HG03103 (cell line): ENCODE data around the gene FER1L5.

ENCODE experiments used
- ATAC-seq: cut with Tn5 transposase; IDR thresholded peaks from one replicate; pipeline ENCODE4 v1.9.1; 2021; ENCODE audit warnings: low read depth; ENCODE audit not compliant: unreplicated experiment

Gene FER1L5

DNA sequence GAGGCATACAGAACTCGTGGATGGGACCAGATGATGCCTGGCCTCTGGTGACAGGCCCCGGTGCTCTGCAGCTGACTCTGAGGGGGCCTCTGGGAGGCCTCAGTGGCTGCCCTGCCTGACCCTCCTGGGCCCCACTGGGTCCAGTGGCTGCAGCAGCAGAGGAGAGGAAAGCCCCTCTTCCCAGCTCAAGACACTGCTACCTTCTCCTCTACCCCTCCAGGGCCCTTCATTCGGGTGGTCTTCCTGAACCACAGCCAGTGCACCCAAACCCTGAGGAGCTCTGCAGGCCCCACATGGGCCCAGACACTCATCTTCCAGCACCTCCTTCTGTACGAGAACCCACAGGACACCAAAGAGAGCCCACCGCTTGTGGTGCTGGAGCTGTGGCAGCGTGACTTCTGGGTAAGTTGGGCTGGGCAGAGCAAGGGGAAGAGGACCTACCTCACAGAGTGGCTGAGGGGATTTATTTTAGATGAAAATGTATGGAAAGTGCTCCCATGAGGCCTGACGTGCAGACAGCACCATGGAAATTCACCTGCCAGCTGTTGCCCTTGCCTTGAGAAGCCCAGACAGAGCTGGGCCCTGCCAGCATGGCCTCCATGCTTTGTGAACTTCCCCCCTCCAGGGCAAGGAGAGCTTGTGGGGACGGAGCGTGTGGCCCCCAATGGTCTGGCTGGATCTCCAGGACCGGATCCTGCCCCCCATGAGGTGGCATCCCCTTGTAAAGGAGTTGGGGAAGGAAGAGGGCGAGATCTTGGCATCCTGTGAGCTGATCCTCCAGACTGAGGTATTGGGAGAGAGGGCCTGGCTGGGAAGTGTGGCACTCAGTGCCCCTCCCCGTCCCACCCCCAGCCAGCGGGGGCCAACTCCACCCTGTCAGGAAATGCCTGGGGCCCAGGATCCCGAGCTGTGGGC is 51.0 kb downstream of the FER1L5 start:
- no peak for ATAC-seq

DNA sequence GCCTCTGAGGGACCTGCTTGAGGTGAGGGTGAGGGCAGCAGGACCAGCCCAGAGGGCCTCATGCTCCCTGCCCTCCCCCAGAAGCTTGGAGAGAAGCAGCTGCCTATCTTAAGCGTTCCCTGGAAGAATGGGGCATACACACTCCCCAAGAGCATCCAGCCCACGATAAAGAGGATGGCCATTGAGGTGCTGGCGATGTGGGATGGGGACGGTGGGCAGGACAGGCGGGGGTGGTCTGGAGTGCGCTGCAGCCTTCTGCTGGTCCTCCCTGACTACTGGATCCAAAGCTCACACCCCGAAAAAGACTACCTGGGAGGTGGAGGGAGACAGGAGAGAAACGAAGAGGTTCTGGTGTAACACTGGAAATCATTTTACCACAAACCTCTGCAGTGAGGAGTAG is 51.7 kb downstream of the FER1L5 start:
- no peak for ATAC-seq

DNA sequence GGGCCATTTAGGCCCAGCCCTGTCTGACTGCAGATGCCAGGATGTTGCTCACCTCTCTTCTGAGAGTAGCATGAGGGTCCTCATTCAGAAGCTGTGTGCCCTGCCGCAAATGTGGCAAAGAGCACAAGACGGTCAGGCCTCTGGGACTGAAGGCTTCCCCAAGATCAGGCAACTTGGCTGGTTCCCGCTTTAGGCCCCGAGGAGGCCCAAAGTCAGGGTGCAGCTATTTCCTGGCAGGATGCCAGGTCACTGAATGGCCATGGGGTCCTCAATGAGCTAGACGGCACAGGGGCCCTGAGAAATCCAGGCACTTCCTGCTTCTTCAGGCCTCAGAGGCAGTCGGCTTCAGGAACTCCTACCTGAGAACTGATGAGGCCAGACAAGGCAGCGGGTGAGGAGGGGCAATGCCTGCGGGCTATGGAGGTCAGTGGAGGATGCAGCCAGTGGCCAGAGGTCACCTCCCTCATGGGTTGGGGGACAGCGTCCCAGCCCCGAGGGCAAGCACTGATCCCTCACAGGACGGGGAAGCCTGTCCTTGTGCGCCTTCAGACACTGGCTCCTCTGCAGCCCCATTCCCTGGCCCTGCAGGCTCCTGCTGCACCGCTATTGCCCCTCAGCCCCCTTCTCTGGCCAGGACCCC is 52.4 kb downstream of the FER1L5 start:
- ATAC-seq = no peak

DNA sequence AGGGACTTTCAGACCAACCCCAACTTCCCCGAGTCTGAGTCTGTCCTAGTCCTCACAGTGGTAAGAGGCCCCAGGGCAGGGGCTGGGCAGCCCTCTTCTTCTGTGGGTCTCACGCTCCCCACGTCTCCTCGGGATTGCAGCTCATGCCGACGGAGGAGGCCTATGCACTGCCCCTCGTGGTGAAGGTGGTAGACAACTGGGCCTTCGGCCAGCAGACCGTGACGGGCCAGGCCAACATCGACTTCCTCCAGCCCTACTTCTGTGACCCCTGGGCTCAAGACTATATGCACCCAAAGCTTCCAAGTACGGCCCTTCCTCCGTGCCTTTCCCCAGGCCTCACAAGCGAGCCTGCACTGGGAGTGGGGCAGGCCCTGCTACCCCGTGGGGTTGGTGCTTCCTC is 53.0 kb downstream of the FER1L5 start:
- ATAC-seq = no peak

DNA sequence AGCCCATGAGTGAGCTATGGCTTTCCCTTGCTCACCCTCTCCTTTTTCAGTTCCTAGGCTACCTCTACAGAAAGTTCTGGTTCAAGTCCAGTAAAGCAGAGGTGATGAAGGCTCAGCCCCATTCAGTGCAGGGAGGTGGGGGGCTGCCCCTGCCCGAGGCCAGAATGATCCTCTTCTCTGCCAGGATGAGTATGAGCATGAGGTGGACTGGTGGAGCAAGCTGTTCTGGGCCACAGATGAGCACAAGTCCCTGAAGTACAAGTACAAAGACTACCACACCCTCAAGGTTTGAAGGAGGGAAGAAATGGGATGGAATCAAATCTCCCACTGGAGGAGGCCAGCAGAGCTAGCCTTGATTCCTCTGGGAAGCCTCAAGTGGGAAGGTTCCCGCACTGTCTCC is 54.9 kb downstream of the FER1L5 start:
- ATAC-seq = no peak

DNA sequence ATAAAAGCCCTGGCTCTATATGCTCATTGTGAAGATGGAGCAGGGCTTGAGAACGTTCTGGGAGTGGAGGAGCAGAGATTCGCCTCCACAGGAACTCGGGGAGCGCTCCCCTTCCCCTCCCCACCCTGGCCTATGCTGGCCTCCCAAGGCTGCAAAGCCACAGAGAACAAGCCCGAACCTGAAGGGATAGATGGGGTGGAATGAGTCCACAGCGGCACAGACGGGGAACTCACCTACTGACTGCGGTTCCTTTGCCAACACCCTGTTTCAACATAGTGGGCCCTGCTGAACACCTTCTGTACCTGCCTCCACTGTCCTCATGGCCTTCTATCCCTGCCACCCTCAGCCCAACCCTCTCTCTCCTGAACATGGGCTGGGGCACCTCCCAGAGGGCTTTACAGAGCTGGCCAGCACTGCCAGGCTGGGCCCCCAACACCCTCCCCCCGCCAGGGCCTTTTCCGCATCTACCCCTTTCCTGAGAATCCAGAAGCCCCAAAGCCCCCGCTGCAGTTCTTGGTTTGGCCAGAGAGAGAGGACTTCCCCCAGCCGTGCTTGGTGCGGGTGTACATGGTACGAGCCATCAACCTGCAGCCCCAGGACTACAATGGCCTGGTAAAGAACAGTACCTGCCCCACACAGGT is 55.8 kb downstream of the FER1L5 start:
- ATAC-seq = no peak

DNA sequence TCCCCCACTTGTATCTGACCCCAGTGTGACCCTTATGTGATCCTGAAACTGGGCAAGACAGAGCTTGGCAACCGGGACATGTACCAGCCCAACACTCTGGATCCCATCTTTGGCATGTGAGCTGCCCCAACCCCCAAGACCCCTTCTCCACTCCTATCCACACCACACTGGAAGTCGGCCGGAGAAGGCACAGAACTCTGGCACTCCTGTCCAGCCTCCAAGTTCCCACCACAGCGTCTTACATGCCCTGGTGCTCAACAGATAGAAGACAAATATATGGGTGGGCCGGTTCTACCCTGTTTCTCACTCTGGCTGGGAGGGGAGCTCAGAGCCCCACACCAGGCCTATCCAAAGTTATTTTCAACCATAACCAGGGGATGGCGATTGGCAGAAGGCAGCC is 56.5 kb downstream of the FER1L5 start:
- ATAC-seq = no peak

DNA sequence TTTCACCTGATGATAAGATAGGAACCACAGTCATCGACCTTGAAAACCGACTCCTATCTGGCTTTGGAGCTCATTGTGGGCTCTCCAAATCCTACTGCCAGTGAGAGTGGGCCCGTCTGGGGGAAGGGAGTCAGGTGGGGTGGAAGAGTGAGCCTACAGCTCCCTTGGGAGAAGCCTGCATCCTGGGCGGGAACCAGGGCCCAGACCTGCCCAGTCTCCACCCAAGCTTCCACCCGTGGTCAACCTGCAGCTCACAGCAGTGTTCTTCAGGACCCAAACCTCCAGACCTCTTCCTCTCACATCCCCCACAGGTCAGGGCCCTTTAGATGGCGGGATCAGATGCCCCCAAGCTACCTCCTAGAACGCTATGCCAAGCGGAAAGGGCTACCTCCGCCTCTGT is 57.1 kb downstream of the FER1L5 start:
- ATAC-seq = no peak

DNA sequence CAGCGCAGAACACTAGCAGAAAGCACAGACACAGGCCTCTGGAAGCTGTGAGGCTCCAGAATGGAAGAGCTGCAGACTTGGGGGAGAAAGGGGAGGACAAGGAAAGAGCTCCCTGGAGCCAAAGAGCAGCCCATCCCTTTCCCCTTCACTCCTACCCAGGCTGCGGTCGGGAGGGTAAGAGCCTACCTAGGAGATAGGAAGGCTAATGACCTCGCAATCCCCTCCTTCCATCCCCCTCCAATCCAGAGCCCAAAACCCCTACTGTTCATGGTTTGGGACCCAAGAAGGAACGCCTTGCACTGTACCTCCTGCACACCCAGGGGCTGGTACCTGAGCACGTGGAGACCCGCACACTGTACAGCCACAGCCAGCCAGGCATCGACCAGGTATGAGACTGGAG is 57.5 kb downstream of the FER1L5 start:
- no peak for ATAC-seq

DNA sequence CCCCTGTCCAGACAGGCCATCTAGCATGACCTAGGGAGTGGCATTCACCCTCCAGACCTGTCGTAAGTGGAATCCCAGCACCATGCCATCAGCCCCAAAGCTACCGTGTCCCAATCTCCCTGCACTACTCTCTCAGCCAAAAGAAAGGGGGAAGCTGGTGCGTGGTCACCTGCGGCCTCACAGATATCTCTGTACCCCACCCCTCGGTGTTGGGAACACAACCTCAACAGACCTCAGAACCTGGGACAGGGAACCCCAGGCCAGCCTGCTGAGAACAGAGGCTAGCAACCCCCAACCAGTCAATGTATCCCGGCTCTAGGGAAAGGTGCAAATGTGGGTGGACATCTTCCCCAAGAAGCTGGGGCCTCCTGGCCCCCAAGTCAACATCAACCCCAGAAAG is 59.1 kb downstream of the FER1L5 start:
- ATAC-seq = no peak

DNA sequence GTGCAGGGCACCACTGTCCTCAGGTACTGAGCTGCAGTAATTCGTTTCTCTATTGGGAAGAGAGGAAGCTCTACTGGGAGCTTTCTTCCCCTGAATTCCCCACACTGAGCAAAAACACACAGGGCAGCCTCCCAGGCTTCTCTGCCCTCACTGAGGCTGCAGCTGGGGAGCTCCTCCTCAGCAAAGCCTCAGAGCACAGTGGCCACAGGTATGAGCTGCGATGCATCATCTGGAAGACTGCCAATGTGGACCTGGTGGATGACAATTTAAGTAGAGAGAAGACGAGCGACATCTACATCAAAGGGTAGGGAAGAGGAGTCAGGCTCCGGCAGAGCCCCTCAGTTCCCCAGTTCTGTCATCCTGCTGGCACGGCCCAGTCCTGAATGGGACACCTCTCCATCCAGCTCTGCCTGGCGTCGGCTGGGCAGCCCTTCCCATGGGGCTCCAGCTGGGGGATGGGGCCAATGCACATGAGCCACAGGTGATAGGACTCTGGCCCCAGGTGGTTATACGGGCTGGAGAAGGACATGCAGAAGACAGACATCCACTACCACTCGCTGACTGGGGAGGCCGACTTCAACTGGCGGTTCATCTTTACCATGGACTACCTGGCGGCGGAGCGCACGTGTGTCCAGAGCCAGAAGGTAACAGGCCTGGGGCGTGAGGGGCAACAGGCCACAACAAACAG is 59.7 kb downstream of the FER1L5 start:
- ATAC-seq = no peak

DNA sequence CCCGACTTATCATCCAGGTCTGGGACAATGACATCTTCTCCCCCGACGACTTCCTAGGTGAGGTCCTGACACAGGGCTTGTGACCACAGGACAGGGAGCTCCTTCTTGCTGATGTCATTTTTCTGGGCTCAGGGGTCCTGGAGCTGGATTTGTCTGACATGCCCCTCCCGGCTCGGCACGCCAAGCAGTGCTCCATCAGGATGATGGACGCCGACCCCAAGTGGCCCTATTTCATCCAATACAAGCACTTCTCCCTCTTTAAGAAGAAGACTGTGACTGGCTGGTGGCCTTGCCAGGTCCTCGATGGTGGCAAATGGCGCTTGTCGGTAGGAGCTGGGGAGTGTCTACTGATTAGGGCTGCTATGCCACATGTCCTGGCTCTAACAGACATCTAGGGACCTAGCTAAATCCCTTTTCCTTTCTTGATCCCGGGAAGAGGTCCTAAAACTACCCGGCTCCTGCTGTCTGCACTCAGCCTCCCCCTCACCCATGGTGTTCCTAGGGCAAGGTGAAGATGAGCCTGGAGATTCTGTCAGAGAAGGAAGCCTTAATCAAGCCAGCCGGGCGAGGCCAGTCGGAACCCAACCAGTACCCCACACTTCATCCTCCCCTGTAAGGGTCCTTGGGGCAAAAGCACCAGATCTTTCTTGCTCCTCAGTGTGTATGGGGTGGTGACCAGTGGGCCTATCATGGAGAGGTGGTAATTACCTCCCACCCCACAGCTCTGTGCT is 60.6 kb downstream of the FER1L5 start:
- ATAC-seq = no peak

DNA sequence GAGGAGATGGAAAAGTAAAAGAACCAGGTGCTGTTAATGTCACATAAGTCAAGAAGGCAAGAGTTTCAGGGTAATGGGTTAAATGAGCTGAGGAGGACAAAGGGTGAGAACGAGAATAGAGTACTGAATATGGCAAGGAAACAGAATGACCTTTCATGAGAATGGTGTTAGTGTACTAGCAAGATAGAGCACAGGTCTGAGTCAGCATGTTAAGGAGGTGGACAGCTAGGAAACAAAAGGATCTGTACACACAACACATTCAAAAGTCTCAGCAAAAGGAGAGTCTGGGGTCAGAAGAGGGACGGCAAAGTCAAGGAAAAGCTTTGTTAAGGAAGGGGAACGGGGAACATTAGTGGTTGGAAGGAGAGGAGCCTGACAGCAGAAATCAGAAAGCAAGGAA is 68.4 kb downstream of the FER1L5 start:
- ATAC-seq = no peak

DNA sequence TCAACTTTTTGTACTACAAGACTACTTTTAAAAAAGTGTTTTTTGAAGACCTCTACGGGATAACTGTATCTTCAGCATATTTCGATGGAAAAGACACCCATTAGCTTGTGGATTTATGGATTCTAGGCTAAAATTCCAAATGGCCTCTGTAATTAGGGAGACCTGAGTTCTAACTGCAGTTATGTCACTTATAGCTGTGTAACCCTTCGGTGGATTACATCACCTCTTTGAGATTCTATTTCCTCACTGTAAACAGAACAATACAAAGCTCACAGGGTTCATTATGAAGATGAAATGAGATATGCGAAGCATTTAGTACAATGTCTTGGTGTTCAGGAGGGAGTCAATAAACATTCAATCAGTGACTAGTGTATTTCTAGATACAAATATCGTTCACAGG is 73.1 kb downstream of the FER1L5 start:
- ATAC-seq = no peak

DNA sequence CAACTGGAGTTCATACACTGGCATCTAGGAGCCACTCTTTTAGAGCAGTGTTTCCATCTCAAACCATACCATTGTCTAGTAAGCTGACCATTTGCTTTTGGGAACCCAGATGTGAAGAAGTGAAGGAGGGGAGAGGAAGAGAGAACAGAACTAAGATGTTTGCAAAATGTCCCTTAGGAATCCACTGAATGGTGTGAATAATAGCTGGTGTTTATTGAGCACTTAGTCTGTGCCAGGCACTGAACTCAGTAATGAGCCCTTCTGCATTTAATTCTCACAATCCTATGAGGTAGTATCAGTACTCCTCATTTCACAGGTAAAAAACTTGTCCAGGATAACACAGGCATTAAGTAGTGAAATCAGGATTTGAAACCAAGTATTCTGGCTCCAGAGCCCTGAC is 73.8 kb downstream of the FER1L5 start:
- no peak for ATAC-seq

DNA sequence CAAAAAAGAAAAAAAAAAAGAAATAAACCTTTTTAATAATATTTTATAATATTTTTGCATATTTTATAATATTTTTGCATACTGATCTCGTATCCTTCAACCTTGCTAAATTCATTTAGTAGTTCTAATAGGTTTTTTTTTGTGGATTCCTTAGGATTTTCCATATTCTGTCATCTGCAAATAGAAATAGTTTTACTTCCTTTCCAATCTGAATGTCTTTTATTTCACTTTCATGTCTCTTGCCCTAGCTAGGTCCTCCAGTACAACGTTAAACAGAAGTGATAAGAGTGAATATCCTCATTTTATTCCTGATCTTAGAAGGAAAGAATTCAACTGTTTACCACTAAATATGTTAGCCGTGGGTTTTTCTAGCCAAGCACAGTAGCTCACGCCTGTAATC is 83.6 kb downstream of the FER1L5 start:
- ATAC-seq = no peak

DNA sequence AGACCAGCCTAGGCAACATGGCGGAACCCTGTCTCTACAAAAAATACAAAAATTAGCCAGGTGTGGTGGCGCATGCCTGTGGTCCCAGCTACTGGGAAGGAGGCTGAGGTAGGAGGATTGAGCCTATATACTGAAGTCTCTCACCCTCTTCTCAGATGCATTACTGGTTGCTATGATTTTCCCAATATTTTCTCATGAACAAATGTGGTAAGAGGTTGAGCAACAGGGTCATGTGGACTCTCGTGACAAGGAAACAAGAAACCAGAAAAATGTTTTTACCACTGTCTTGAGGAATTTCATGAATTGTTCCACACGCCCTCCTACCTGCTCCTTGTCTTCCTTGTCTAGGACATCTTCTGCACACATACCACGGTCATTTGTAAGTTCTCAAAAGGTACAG is 84.9 kb downstream of the FER1L5 start:
- no peak for ATAC-seq

DNA sequence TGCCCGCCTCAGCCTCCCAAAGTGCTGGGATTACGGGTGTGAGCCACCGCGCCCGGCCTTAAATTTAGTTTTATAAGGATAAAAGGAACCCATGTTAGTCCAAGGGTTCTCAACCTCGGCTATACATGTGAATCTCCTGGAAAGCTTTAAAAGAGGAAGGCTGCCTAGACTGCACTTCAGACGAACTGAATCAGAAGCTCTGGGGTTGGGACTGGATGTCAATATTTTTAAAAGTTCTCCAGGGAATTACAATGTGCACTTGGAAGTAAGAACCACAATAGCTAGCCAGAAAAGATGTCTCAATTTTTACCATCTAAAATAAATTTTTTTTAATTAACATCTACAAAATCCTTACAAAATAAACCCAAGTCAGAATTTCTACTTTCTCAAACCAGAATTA is 87.2 kb downstream of the FER1L5 start:
- no peak for ATAC-seq

DNA sequence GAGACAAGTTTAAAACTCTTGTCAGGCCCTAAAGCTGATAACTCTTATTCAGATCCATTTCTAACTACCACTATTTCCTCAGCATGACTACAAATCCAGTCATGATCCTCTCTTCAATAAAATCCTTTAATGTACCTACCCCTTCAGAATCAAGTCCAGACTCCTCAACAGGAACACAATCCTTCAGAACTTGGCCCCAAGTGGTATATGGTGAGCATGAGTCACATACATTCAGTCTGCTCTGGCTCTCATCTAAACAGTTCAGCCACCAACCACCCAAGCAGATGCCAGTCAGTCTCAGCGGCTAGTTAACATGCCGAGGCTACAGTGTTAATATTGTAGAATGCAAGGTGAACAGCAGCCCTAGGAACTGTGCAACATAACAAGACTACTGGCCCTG is 87.6 kb downstream of the FER1L5 start:
- no peak for ATAC-seq

DNA sequence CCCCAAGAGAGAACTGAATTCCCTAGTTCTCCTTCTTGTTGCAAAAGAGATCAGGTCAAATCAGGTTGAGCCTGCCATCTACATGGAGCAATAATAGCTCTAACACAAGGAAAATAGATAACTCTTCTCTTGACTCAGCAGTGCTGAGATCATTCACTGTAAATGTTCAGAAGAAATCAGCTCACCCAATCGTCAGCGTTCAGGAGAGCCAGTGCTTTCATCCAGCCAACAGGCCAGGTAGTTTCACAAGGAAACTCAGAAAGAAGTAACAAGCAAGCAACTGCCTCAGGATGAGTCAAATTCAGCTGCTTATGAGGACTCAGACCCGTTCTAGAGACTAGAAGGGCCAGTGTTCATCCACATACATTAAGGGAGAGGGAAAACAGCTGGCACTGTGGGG is 91.4 kb downstream of the FER1L5 start:
- no peak for ATAC-seq
